Activated CD8-positive, alpha-beta memory T cell treated with anti-CD3 and anti-CD28 coated beads, Interleukin-2, amount 50 U/mL, for 24 hours (primary cell): Measurements from ENCODE around the gene MARCHF11.

Experiments
- DNase-seq: peaks from one replicate; pipeline ENCODE4 v3.0.0-alpha.2; 2020; ENCODE audit errors: extremely low read depth

Gene MARCHF11

GRCh38 chr5:16179511-16179935 is at the start of gene MARCHF11:
Gene MARCHF11 (minus strand): TSS chr5:16179791. CDS start chr5:16179575, 216 bp downstream.
- no peak for DNase-seq

DNA sequence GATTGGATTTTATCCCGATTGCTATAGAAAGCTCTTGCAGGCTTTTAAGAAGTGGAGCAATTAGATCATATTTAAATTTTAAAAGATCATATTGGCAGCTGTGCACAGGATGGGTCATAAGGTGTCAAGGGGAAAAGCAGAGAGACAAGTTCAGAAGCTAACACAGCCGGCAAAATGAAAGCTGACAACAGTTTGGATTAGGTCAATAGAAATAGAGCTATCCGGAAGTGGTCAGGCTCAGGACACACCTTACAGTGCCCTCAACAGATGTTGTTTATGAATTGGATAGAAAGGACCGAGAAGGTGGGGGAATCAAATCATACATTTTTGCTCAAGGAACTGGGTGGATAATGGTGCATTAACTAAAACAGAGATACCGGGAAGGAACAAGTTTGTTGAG is 46.3 kb upstream of the MARCHF11 start:
- no peak for DNase-seq

DNA sequence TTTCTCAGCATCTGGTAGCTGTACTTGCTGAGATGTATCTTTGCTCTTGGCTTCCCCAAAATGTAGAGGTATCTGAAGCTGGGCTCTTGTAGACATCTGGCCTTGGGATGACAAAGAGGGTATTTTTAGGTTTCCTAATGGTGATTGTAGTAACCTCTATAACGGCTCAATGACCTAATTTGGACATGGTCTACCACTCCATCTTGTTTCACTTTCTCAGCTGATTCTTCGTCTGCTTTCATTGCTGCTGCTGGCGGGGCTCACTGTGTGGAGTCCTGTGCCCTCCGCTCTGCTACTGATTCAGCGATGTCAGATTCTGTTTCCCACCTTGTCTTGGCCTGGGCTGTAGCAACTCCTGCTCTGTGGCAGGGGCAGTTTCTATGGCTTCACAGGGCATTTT is 12.7 kb upstream of the MARCHF11 start:
- no peak for DNase-seq

DNA sequence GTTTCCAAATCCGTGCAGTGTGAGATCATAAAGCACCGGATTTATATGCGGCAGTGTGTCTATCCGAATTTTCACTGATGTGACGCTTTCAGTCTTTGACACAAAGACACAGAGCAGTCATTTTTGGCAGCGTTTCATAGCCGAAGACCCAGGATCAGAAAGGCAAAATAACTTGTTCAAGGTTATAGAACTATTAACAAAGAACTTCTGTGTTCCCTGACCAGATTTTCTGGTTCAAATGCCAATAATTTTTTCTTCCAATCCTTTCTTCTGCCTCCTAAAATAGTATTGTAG is 1.1 kb upstream of the MARCHF11 start:
- DNase-seq: no peak

GRCh38 chr5:16179936-16180788 is 571 bp upstream of the MARCHF11 start:
- no peak for DNase-seq

- no peak for DNase-seq
Measured at GRCh38 chr5:16178745-16179372, 732 bp downstream of the MARCHF11 start.

GRCh38 chr5:16169550-16169949 is 10.0 kb downstream of the MARCHF11 start:
- DNase-seq: no peak

- no peak for DNase-seq
Measured at GRCh38 chr5:16160706-16161105, 18.9 kb downstream of the MARCHF11 start.

GRCh38 chr5:16159636-16160035 is 20.0 kb downstream of the MARCHF11 start:
- no peak for DNase-seq

DNA sequence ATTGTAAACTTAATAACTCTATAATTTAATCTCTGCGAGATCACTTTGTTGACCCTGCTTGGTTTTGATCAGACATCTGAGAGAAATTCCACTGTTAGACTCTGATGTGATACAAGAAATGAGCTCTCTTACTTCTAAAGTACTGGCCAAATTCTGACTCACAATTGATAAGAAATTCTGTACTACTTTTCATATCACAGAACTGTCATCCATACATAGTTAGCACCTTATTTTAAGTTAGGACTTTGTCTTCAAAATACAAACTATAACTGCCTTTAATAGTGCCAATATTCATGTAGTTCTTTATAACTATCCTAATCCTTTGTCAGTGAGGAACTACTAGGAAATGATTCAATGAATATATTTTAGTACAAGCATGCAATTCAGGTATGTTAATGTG is 23.4 kb downstream of the MARCHF11 start:
- no peak for DNase-seq

DNA sequence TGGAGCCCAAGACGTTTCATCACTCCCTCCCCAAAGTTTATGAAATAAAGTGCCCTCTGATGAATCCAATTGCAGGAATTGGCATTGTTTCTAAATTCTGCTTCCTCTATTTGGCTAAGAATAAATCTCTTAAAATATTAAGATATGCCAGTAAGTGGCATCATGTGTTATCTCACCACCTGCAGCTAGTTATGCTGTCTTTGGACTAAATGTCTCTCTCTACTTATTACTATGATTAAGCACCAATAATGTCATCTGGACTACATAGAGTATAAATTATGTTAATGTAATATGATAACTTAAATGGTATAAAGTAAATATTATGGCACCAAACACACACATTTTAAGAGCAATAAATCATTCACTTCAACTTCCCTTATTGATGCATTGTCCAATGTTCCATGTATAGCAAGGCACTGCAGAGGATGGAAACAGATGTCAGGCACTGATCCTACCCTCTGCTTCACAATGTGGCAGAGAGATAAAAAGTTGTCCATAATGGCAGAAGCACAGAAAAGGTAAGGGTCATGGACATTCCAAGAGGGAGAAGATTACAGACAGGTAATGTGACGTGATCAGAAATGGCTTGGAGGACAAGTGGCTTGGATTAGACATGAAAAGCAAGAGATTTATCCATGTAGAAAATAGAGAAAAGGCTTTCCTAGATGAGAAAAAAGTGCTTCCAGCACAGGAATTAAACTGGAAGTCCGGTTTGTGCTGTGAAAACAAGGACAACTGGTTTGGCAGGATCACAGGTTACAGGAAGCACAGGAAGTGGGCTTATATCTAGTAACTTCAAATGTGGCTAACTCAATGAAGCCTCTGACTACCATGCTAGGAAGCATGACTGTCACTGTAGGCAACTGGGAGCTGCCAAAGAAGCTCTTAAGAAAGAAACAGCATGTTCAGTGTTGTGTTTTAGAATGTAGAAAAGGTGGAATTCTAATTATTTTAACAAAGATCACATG is 26.7 kb downstream of the MARCHF11 start:
- no peak for DNase-seq

DNA sequence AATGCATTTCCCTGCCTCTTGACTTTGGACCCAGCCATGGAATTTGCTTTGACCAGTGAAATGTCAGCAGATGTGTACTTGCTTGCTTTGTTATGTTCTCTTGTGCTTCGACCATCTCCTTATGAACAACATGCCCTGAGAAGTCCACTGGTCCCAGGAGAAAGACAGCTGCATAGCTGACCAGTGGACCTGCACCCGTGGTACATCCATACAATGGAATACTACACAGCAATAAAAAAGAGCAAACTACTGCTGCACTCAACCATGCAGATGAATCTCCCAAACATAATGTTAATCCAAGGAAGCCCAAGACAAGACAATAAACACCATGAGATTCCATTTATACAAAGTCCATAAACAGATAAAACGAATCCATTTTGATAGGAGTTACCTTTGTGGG is 30.0 kb downstream of the MARCHF11 start:
- DNase-seq: no peak

DNA sequence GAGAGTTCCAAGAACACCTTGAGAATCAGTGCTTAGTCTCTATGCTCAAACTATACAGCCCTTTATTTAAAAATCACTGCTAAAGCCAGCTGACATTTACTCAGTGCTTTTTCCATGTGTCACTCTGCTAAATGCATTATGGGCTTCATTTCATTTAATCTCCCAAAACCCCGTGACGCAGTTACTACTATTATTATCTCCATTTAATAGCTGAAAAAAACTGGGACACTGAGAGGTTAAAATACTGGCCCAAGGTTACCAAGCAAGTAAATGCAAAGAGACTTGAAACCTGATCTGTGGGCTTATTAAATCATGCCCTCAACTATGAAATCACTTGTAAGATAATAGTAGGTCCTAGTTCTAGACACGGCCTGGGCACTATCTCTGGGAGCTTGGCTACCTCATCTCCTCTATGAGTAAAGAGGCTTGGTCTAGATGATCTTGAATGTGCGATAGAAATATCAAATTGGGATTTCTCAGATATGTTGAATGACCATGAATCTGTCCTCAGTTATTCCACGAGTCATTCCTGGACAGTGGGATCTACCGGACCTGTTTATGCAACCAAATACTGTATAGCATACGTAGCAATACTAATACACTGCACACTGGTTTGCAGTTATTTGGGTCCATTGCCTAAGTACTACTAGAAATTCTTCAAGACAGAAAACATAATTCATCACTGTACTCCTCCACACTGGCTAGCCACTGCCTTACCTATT is 32.3 kb downstream of the MARCHF11 start:
- DNase-seq: no peak

- no peak for DNase-seq
Measured at GRCh38 chr5:16144416-16144815, 35.2 kb downstream of the MARCHF11 start.

- no peak for DNase-seq
Measured at GRCh38 chr5:16143361-16144049, 36.1 kb downstream of the MARCHF11 start.

GRCh38 chr5:16140944-16141343 is 38.6 kb downstream of the MARCHF11 start:
- DNase-seq: no peak

DNA sequence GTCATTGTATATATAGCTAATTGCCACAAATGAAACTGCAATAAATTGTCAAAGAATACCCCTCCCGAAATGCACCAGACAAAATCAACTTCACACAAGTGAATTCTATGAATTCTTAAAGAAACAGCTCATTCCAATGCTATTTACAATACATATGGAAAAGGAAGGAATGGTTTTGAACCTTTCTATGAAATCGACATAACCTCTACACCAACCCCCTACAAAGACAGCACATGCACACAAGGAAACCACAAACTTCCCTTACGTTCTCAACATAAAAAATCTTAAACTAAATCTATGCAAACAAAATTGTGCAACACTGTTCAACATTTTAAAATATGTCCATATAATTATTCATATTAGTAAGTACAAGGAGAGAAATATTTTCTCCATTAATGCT is 39.2 kb downstream of the MARCHF11 start:
- no peak for DNase-seq

DNA sequence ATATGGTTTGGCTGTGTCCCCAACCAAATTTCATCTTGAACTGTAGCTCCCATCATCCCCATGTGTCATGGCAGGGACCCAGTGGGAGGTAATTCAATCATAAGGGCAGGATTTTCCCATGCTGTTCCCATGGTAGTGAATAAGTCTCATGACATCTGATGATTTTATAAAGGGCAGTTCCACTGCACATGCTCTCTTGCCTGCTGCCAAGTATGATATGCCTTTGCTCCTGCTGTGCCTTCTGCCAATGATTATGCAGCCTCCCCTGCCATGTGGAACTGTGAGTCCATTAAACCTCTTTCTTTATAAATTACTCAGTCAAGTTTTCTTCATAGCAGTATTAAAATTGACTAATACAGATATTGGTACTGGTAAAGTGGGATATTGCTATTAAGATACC is 42.4 kb downstream of the MARCHF11 start:
- no peak for DNase-seq

- no peak for DNase-seq
Measured at GRCh38 chr5:16135506-16135905, 44.1 kb downstream of the MARCHF11 start.

DNA sequence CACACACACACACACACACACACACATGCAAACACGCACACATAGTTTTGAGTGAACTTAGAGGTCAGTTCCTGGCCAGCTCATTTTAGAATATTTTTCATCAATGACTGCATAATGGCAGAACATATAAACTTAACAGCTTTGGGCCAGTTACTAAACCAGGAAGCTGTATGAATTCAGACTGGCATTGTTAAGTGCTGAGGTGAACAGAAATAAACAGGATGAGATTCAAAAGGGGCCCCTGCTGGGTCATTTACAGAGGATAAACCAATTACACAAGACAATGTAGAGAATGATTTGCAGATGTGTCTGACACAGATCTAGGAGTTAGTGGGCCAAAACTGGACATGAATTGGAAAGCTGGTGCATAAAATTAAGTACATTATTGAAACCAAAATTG is 44.6 kb downstream of the MARCHF11 start:
- no peak for DNase-seq

DNA sequence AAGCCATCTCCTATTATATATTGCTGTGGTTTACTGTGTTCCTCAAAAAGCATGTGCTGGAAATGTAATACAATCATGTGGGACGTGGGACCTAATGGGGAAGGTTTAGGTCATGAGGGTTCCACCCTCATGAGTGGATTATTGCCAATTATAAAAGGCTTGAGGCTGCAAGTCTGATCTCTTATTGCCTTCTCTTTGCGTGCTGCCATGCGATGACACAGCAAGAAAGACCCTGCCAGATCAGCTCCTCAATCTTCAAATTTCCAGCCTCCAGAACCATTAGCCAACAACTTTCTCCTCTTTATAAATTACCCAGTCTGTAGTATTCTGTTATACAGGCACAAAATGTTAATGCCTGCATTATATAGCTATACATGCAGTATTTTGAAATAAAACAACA is 45.4 kb downstream of the MARCHF11 start:
- no peak for DNase-seq
